NCI-H2196 (cell line): Measurements from ENCODE around the gene SPATA24.

ENCODE experiments used
- DNase-seq: peaks from one replicate; lab custom pipeline; 2025; ENCODE audit not compliant: unreplicated experiment; lab: John Stamatoyannopoulos, UW

Gene SPATA24

GRCh38 chr5:139383993-139384590 lies 19.8 kb downstream of the SPATA24 start:
- DNase-seq: no peak

GRCh38 chr5:139383275-139383992 lies 20.5 kb downstream of the SPATA24 start, which contains the start of gene SLC23A1:
SLC23A1 (minus strand) TSS chr5:139383297; CDS start chr5:139383253, 44 bp downstream.
- no peak for DNase-seq

GRCh38 chr5:139382807-139383206 lies 21.1 kb downstream of the SPATA24 start:
- no peak for DNase-seq

GRCh38 chr5:139381837-139382761 lies 21.8 kb downstream of the SPATA24 start:
- DNase-seq: no peak

- DNase-seq: no peak
Measured at GRCh38 chr5:139379626-139380449, 24.1 kb downstream of the SPATA24 start.

GRCh38 chr5:139378941-139379361 lies 24.9 kb downstream of the SPATA24 start:
- no peak for DNase-seq

GRCh38 chr5:139378101-139378825 lies 25.6 kb downstream of the SPATA24 start:
- DNase-seq: no peak

GRCh38 chr5:139377226-139377625 lies 26.7 kb downstream of the SPATA24 start:
- DNase-seq: no peak

GRCh38 chr5:139376364-139376763 lies 27.5 kb downstream of the SPATA24 start:
- no peak for DNase-seq

- DNase-seq: no peak
Measured at GRCh38 chr5:139374909-139375308, 29.0 kb downstream of the SPATA24 start.

GRCh38 chr5:139371482-139372435 lies 32.1 kb downstream of the SPATA24 start:
- peak; percentile 15 for DNase-seq

- DNase-seq: no peak
Measured at GRCh38 chr5:139369181-139369580, 34.7 kb downstream of the SPATA24 start.

- no peak for DNase-seq
Measured at GRCh38 chr5:139368613-139369012, 35.3 kb downstream of the SPATA24 start.

- DNase-seq: no peak
Measured at GRCh38 chr5:139364466-139364865, 39.4 kb downstream of the SPATA24 start.

GRCh38 chr5:139363937-139364336 lies 40.0 kb downstream of the SPATA24 start:
- no peak for DNase-seq

GRCh38 chr5:139361835-139362429 lies 42.0 kb downstream of the SPATA24 start:
- DNase-seq: no peak

GRCh38 chr5:139360384-139360783 lies 43.5 kb downstream of the SPATA24 start:
- no peak for DNase-seq

- no peak for DNase-seq
Measured at GRCh38 chr5:139358064-139358463, 45.8 kb downstream of the SPATA24 start.
